SK-MEL-5 (cell line): ENCODE measurements around the gene GALNT18. TPM values are rescaled to one million over a fixed set of nuclear protein-coding genes. Genes with fewer than 3 reads are reported as not detected.
"Not testable (repeated sequence)": the region's sequence is repeated elsewhere in the genome, so short reads cannot be mapped to it uniquely, and the experiment has no call there.

Source experiments
- DNase-seq: peaks from one replicate; pipeline ENCODE4 v3.0.0-alpha.2; 2016; ENCODE audit warnings: low read depth, low spot score
- in situ Hi-C: cut with HindIII; loops from 2 replicates; pipeline ENCODE4 v1.10.0; 2016; ENCODE audit warnings: low sequenced_read_pairs, high pct_unique_total_duplicates, low pct_unique_long_range_greater_than_20kb
- total RNA-seq: library from RNA; depleted of rRNA; stranded (reverse); fragments of >200 nt; shearing (Covaris generic); gene quantifications from 2 replicates; pipeline ENCODE4 v1.2.3, GENCODE V29; 2014

The GALNT18 gene
- total RNA-seq, 1 experiment from 2014 or later, result 3.4 TPM

DNA sequence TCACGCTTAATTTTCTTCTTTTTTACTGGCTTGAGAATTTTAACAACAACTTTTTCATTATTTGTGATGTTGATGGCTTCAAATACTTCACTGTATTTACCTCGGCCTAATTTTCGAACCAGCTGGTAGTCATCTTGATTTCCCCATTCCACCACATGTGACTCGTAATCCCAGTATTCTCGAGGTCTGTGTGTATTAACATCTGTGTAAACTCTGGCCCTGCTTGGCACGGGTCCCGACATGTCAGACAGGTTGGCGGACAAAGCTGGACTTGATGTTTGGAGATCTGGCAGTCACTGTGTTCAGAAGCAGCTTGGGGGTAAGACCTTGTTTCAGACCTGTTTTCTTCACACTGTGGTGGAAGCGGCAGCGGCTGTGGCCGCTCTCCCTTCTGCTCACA, 268.9 kb downstream of the GALNT18 start, which contains the start of gene CSNK2A3:
CSNK2A3 (minus strand) TSS at position 373 of the 400 bp plus-strand sequence; CDS start at position 242, 131 bp downstream.
- in situ Hi-C loops, DNase-seq: not testable (repeated sequence)

GRCh38 chr11:11351851-11352250, 270.0 kb downstream of the GALNT18 start:
- in situ Hi-C loops, result not testable (repeated sequence)

GRCh38 chr11:11351042-11351586, 270.7 kb downstream of the GALNT18 start:
- in situ Hi-C loops, result no loop called here
- DNase-seq, result no peak

More at GRCh38 chr11:11351851-11352250, 270.0 kb downstream of the GALNT18 start:
- DNase-seq, result not testable (repeated sequence)

GRCh38 chr11:11349870-11350337, 271.9 kb downstream of the GALNT18 start:
- DNase-seq, result no peak
- in situ Hi-C loops, result no loop called here

GRCh38 chr11:11349106-11349825, 272.5 kb downstream of the GALNT18 start:
- in situ Hi-C loops, result no loop called here
- no peak for DNase-seq

GRCh38 chr11:11348303-11348702, 273.5 kb downstream of the GALNT18 start:
- no peak for DNase-seq
- in situ Hi-C loops, result no loop called here

- no peak for DNase-seq
- in situ Hi-C loops, result no loop called here
Measured at GRCh38 chr11:11347592-11347991, 274.2 kb downstream of the GALNT18 start.

DNA sequence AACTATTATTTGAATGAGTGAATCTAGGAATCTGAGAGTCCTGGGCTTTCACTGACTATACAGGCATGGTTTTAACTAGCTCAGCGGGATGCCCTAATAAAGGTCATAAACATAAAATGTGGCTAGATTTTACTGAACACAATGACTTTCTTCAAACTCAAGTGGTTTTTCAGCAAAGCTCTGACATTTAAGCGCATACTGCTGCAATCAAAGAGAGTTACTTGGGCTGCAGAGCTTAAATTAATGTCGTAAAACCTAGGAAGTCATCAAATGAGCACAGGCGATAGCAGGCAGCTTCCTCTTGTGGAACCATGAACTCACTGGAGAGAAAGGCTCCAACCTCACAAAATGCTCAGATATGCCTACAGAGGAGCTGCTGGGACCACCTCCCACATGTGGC, 275.5 kb downstream of the GALNT18 start:
- in situ Hi-C loops, result no loop called here
- peak; percentile 49 for DNase-seq

DNA sequence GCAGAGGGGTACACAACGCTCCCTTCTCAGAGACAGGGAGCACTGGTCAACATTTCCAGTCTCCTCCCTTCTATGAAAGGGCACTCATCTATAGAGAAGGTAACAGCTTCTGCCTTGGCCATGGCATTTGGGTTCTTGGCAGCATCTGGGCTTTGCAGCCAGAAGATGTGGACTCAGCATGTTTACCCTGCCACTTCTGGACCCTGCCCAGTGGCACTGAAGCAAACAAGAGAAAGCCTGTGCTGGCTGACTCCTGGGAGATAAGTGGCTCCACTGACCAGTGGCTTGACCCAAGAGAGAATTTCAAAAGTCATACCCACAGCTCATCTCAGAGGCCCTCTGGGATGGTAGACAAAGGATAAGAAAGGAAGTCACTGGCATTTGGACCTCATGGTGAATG, 276.7 kb downstream of the GALNT18 start:
- in situ Hi-C loops, result no loop called here
- DNase-seq, result no peak

DNA sequence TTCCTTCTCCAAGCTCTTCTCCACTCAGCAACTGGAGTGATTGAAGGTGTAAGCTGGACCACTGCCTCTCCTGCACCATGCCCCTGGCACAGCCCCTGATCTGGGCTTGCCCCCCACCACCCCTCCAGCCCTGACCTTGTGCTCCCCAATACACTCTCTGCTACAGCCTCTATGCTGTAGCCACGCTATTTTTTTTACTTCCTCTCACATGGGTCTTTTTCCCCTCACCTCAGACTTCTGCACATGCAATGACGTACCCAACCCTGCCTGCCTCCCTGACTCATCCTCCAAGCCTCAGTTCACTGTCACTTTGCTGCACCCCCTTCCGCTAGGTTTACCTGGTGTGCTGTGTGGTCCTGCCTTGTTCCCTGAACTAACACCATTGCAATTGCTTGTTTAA, 277.8 kb downstream of the GALNT18 start:
- DNase-seq, result no peak
- in situ Hi-C loops, result no loop called here

DNA sequence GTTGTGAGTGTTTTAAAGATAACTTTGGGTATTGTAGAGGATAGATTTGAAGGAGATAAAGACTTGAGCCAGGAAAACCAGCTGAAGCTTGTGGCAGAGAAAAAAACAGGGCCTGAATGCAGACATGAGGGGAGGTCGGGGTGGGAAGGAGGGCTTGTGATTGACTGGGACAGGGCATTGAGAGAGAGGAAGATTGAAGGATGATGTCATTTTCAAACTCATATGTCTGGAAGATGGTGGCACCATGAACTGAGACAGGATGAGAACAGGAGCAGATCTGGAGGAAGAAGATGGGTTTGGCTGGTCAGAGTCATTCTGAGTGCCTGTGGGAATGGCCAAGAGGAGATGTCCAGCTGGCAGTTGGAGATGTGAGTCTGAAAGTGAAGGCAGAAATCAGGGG, 283.5 kb downstream of the GALNT18 start:
- in situ Hi-C loops, result no loop called here
- no peak for DNase-seq

DNA sequence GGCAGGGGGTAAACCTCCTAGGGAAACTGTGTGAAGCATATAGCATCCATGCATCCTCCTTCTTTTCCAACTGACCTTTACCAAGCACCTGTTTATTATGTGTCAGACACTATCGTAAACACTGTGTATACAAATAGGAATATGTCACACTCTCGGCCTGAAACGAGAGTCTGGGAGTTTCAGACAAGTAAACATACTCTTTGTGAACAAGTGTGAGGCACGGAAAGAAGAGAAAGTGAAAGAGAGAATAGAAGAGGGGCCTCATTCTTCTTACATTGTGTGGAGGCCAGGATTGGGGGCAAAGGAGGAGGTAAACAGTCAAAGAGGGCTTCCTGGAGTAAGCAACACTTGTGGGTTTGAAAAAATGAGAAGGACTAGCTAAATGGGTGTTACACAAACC, 285.1 kb downstream of the GALNT18 start:
- in situ Hi-C loops, result no loop called here
- no peak for DNase-seq

DNA sequence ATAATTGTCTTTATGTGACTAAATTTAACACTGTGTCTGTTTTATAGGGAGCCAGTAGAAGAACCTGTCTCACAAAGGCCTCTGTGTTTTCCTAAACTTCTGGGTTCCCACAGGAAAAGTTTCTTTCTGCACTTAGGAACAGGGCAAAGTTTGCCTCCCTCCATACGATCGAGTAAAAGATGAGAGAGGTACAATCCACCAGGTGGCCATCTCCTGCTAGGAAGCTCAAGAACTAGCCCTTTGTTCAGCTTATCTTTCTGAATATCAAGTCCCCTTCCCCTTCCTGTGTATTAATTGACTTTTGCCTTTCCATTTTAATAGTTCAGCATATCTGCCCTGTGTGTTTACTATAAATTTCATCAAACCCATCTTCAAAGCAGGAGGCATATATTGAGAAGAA, 286.8 kb downstream of the GALNT18 start:
- no peak for DNase-seq
- in situ Hi-C loops, result no loop called here

GRCh38 chr11:11334607-11335006, 287.2 kb downstream of the GALNT18 start:
- in situ Hi-C loops, result no loop called here
- no peak for DNase-seq

GRCh38 chr11:11332141-11332710, 289.6 kb downstream of the GALNT18 start:
- DNase-seq, result no peak
- in situ Hi-C loops, result no loop called here

GRCh38 chr11:11329062-11329806, 292.6 kb downstream of the GALNT18 start:
- in situ Hi-C loops, result no loop called here

GRCh38 chr11:11324090-11324489, 297.7 kb downstream of the GALNT18 start:
- DNase-seq, result no peak
- in situ Hi-C loops, result no loop called here

More at GRCh38 chr11:11329062-11329806, 292.6 kb downstream of the GALNT18 start:
- DNase-seq, result no peak

- DNase-seq, result no peak
- in situ Hi-C loops, result no loop called here
Measured at GRCh38 chr11:11322101-11322500, 299.7 kb downstream of the GALNT18 start.
